Testis (tissue), 2 donors: ENCODE measurements around the gene MAZ.
A peak's percentile ranks its signal among the peaks of the same experiment; 100 is the strongest.

ENCODE experiments used
- CTCF ChIP-seq, 3 experiments: fragments of 450-650 bp in 2 of 3; fragments of 200-600 bp in 1 of 3; sonication (generic) in 1 of 3; IDR thresholded peaks; one replicate each; pipeline ENCODE4 v1.5.1; 2016 to 2019; ENCODE audit warnings: antibody characterized with exemption in 3 of 3, mild to moderate bottlenecking in 2 of 3, moderate library complexity in 1 of 3
- POLR2A ChIP-seq: fragments of 450-650 bp; IDR thresholded peaks from one replicate; pipeline ENCODE4 v1.6.1; 2017; ENCODE audit warnings: antibody characterized with exemption, mild to moderate bottlenecking, moderate library complexity

- TF ChIP-seq CTCF (IDR thresholded peaks at IDR 0.05) (peak in 1 of 3 experiments; percentile 17), POLR2A (no peak)
These were observed 13.2 kb downstream of the MAZ start for GRCh38 chr16:29819506-29819905.
